ENCODE results near the gene GLB1L3.
A peak's percentile ranks its signal among the peaks of the same experiment; 100 is the strongest.

GLB1L3 gene, protein sequence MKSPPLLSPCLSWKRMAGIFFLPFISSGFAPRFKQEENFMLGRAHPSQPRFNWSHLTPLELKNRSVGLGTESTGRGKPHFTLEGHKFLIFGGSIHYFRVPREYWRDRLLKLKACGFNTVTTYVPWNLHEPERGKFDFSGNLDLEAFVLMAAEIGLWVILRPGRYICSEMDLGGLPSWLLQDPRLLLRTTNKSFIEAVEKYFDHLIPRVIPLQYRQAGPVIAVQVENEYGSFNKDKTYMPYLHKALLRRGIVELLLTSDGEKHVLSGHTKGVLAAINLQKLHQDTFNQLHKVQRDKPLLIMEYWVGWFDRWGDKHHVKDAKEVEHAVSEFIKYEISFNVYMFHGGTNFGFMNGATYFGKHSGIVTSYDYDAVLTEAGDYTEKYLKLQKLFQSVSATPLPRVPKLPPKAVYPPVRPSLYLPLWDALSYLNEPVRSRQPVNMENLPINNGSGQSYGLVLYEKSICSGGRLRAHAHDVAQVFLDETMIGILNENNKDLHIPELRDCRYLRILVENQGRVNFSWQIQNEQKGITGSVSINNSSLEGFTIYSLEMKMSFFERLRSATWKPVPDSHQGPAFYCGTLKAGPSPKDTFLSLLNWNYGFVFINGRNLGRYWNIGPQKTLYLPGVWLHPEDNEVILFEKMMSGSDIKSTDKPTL

GRCh38 chr11:134275534-134276395 is at the start of gene GLB1L3:
Gene GLB1L3 (plus strand): TSS chr11:134276379. CDS start chr11:134276741, 362 bp downstream.
- DNase-seq: peak; percentile 69

DNA sequence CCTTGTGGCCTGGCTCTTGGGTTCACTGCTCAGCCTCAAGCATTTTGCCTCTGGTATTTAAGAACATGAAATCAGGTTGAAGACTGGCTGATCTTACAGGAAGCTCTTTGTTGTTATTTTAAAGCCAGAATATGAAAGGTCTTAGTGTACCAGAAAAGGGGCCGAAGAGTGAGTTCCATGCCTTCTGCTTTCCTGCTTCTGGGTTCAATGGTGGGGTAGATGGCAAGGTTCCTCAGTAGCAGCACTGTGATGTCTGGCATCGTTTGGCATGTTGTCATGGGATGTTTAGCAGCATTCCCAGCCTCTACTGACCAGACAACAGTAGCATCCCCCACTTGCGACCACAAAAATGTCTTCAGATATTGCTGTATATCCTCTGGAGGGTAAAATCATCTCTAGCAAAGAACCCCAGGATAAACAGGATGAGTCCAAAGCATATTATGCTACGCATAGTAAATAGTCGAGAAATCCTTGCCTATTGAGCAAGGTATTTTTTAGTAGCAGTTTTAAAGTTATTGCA is 49.3 kb upstream of the GLB1L3 start:
- no peak for DNase-seq

- DNase-seq: peak; percentile 42
These were observed 47.6 kb upstream of the GLB1L3 start for GRCh38 chr11:134228625-134229024.

DNA sequence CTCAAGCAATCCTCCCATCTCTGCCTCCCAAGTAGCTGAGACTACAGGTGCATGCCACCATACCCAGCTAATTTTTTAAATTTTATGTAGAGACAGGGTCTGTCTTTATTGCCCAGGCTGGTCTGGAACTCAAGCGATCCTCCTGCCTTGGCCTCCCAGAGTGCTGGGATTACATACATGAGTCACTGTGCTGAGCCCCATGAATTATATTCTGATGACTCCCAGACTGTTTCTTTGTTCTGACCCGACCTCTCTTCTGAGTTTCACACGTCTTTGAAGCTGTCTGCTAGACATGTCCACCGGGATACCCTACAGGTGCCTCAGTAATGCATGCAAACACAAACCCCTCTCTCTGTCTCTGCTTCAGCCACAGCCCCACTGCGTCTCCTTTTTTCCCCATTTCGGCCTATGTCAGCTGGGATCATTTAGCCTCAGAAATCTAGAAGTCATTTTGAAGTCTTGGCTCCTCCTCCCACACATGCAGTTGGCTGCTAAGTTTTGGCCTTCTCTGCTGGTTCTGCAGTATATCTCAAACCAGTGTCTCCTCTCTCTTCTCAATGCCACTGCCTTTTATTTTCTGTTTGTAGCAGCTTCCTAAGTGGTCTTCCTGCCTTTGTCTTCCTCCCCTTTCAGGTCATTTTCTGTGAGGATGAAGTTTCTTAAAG is 46.9 kb upstream of the GLB1L3 start:
- no peak for DNase-seq

GRCh38 chr11:134230339-134230738 is 45.8 kb upstream of the GLB1L3 start:
- no peak for DNase-seq

- DNase-seq: no peak
These were observed 44.1 kb upstream of the GLB1L3 start for GRCh38 chr11:134231958-134232659.

DNA sequence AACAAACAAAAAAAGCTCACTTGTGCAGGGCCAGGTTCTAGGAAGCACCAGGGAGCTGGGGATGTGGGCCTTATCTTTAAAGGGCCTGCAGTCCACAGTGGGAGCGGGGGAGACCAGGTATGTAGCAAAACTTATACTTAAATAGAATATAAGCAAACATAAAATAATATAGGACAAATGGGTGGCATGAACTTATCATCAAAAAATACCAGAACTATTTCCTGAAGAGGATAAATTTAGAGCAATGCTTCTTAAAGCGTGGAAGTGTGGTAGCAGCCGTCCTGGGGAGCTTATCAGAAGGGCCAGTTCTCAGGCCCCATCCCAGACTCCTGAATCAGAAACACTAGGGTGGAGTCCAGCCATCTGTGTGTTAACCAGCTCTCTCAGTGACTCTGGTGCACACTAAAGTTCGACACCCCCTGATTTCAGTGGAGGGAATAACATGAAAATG is 42.4 kb upstream of the GLB1L3 start:
- no peak for DNase-seq

DNA sequence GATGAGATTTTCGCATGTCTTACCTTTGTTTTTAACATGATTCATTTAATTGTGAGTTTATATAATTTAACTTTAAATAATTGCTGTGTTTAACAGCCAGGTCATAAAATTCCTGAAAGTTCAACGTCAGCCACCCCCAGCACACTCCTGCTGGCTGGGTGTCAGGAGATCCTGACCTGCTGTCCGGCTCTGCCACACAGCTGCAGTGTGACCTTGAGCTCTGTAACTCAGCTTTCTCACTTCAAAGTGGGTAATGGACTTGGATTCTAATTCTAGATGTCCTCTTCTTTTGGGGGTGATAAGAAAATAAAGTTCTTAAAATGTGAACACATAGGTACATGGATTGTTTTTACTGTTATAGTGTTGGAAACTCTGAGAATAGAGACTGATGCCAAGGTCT is 40.8 kb upstream of the GLB1L3 start:
- DNase-seq: no peak

DNA sequence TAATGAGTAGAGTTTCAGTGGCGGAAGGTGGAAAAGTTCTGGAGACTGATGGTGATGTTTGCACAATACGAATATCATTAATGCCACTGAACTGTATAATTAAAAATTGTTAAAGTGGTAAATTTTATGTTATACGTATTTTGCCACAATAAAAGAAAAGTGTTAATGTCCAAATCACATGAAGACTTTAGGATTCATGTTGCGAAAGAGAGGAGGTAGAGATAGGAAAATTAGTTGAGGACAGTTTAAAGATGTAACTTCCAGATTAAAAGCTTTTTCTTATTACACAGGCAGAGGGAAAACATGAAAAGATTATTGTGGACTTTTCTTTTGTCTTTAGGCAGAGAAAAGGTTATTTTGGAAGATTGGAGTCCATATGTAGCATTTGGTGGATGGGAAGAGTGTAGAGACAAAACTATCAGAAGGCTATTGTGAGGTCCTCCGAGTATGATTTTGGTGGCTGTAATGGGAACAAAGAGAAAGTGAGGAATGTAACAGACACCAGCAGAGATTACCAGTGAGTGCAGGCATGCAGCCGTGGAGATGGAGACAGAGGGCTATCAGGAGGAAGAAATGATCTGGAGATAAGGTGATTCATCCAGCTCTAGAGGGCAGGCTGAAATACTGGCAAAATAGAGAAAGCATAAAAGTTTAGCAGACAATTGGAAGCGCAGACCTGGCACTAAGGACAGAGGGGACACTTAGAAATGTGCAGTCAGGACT is 39.2 kb upstream of the GLB1L3 start:
- no peak for DNase-seq

DNA sequence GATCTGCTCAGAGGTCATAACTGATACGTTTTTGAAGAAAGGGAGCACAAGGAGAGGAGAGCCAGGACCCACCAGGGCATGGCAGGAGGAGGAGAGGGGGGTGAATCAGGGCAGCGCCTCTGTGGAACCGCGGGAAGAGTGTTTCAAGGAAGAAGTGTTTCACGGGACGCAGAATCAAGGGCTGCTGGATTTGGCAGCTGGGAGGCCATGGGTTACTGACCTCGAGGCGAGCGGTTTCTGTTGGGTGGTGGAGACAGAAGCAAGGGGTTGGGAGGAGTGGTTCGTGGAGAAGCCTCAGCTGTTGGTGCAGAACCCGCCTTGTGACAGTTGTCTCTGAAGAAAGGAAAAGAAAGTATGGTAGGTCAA is 38.6 kb upstream of the GLB1L3 start:
- DNase-seq: no peak

- no peak for DNase-seq
These were observed 37.2 kb upstream of the GLB1L3 start for GRCh38 chr11:134238956-134239355.

- no peak for DNase-seq
These were observed 35.6 kb upstream of the GLB1L3 start for GRCh38 chr11:134240592-134240991.

- no peak for DNase-seq
These were observed 33.8 kb upstream of the GLB1L3 start for GRCh38 chr11:134242376-134242775.

- no peak for DNase-seq
These were observed 32.3 kb upstream of the GLB1L3 start for GRCh38 chr11:134243913-134244312.

DNA sequence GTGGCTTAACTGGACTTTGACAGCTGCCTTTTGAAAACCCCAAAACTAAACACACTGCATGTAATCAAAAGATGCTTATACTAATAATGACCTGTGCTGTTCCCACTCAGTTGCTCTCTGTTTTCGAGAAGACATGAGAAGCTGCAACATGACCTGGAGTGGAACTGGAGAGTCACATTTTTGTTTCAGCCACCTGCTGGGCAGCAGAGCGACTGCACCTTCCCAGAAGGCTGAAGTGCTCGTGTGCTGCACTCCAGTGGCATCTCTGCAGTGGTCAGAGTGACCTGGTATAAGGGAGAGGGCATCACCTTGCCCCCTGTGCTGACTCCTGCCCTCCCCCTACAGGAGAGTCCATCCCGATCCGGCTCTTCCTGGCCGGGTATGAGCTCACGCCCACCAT is 31.6 kb upstream of the GLB1L3 start:
- DNase-seq: peak; percentile 14

- no peak for DNase-seq
These were observed 30.7 kb upstream of the GLB1L3 start for GRCh38 chr11:134245434-134245833.

GRCh38 chr11:134246100-134246499 is 30.1 kb upstream of the GLB1L3 start:
- no peak for DNase-seq

- DNase-seq: no peak
These were observed 29.5 kb upstream of the GLB1L3 start for GRCh38 chr11:134246678-134247077.

- DNase-seq: no peak
These were observed 27.2 kb upstream of the GLB1L3 start for GRCh38 chr11:134248910-134249480.

DNA sequence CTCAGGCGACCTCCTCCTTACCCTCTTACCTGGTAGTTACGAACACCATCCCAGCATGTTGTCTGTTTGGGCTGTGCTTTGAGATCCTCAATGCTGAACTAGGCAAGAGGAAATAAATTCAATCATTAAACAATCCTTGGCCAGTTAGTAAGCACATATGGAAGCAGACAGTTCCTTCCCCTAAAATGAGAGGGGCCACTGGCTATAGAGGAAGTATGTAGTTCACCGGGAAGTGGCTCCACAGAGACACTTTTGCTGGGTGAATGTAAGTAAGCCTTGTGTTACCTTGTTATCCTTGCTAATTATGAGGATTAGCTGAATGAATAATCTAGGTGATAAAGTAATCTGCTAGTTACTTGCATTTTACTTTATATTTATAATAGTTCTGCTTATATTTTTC is 25.9 kb upstream of the GLB1L3 start:
- DNase-seq: no peak

DNA sequence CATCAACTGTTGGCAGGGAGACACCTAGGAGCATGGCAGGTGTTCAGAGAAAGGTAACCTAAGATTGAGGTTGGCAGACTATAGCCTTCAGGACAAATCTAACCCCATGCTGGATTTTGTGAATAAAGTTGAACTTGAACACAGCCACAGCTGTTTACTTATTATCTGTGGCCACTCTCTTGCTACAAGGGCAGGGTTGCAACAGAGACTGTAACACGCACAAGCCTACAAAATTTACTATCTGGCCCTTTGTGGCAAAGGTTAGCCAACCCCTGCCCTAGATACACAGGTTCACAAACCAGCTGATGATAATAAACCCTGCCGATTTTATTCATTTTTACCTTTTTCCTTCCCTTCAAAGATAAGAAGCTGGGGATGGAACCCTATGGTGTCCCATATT is 25.5 kb upstream of the GLB1L3 start:
- DNase-seq: no peak
